K562 (cell line): Measurements from ENCODE around the gene ENTPD3. TPM values are rescaled to one million over a fixed set of nuclear protein-coding genes. Genes with fewer than 3 reads are reported as not detected.
A peak's percentile ranks its signal among the peaks of the same experiment; 100 is the strongest.

Experiments used
- CREB1 ChIP-seq, 2 experiments: sonication (generic) in 1 of 2; formaldehyde crosslinking in 1 of 2; IDR thresholded peaks; 2 replicates each; pipeline versions ENCODE4 v1.6.1 to v1.8.0; 2012 to 2022; ENCODE audit warnings: inconsistent platforms in 1 of 2, mild to moderate bottlenecking in 1 of 2, missing genetic modification reagents in 1 of 2, moderate library complexity in 1 of 2
- EP400 ChIP-seq: fragments of 450-650 bp; IDR thresholded peaks from 2 replicates; pipeline ENCODE4 v1.6.1; 2017; ENCODE audit warnings: antibody characterized with exemption, mild to moderate bottlenecking, moderate library complexity
- ETV1 ChIP-seq: fragments of 450-650 bp; conservative IDR thresholded peaks from 2 replicates; pipeline ENCODE4 v1.6.1; 2016; ENCODE audit warnings: missing genetic modification characterization, control low read depth, low read depth, missing compliant biosample characterization
- FOXP4 ChIP-seq: sonication (generic); formaldehyde crosslinking; IDR thresholded peaks from 2 replicates; pipeline ENCODE4 v1.8.0; 2022; ENCODE audit warnings: mild to moderate bottlenecking, missing genetic modification reagents, borderline replicate concordance
- KHSRP ChIP-seq: fragments of 450-650 bp; IDR thresholded peaks from 2 replicates; pipeline ENCODE4 v1.6.1; 2017
- NFE2L1 ChIP-seq: fragments of 450-650 bp; IDR thresholded peaks from 2 replicates; pipeline ENCODE4 v1.6.1; 2016; ENCODE audit warnings: missing genetic modification characterization, low read depth, mild to moderate bottlenecking, missing compliant biosample characterization, moderate library complexity, borderline replicate concordance
- PRMT5 ChIP-seq: sonication (generic); formaldehyde crosslinking; IDR thresholded peaks from 2 replicates; pipeline ENCODE4 v1.5.0; 2020; ENCODE audit warnings: missing genetic modification reagents
- RCOR1 ChIP-seq, 2 experiments: IDR thresholded peaks; 2 replicates each; pipeline ENCODE4 v1.6.1; 2012; ENCODE audit warnings: low read depth in 2 of 2, low read length in 2 of 2, borderline replicate concordance in 1 of 2, improper control_type of control experiment in 1 of 2
- SMAD4 ChIP-seq: fragments of 250-450 bp; sonication (Bioruptor Pico); conservative IDR thresholded peaks from 2 replicates; pipeline ENCODE4 v1.8.0; 2021; ENCODE audit warnings: inconsistent platforms, mild to moderate bottlenecking, moderate library complexity
- SRF ChIP-seq, 2 experiments: fragments of 250-450, 450-650 bp in 1 of 2; sonication (Bioruptor Pico) in 1 of 2; sonication (generic) in 1 of 2; formaldehyde crosslinking; IDR thresholded peaks; 2 replicates each; pipeline versions ENCODE4 v1.5.0 to v1.5.1; 2020 to 2022; ENCODE audit warnings: mild to moderate bottlenecking in 1 of 2, missing genetic modification reagents in 1 of 2
- TRIM24 ChIP-seq, 2 experiments: fragments of 450-650 bp; IDR thresholded peaks; 2 replicates each; pipeline ENCODE4 v1.6.1; 2016
- VEZF1 ChIP-seq: fragments of 200-800 bp; sonication (Bioruptor generic); IDR thresholded peaks from 2 replicates; pipeline ENCODE4 v1.6.1; 2017; ENCODE audit warnings: missing genetic modification characterization, missing compliant biosample characterization
- ZNF407 ChIP-seq: fragments of 450-650 bp; IDR thresholded peaks from 2 replicates; pipeline ENCODE4 v1.6.1; 2016; ENCODE audit warnings: low read depth
- polyA plus RNA-seq, 8 experiments: library from polyadenylated mRNA; depleted of rRNA in 4 of 8; stranded (reverse) in 5 of 8; unstranded in 3 of 8; fragments of >200 nt; fragmentation: Nextera tagmentation in 2 of 8; fragmentation: Illumina TruSeq in 1 of 8; extraction: Ambion mirVana in 2 of 8; extraction: Trizol in 1 of 8; gene quantifications; 2 replicates each; pipeline versions ENCODE4 v1.2.1 to v1.2.3, GENCODE V29; 2011 to 2014; ENCODE audit warnings: inconsistent platforms in 1 of 8, missing spikeins in 1 of 8
- total RNA-seq, 7 experiments: library from RNA; depleted of rRNA in 6 of 7; stranded (reverse); fragments of >200 nt in 6 of 7; fragmentation: Illumina TruSeq in 2 of 7; extraction: Trizol in 2 of 7; gene quantifications; 2 replicates each; pipeline versions ENCODE4 v1.2.1 to v1.2.3, GENCODE V29; 2011 to 2021; ENCODE audit warnings: low replicate concordance in 1 of 7

Gene ENTPD3
- total and polyA plus RNA-seq, 9 of the 15 experiments (the other 6 are each of a cell fraction or from before 2014, with no cell fraction given), result 0.23 to 2.1 (median 0.58) TPM

- no peak for TF ChIP-seq ZNF407
- TF ChIP-seq SMAD4, result peak; percentile 56
- TF ChIP-seq TRIM24 (IDR thresholded peaks at IDR 0.05), result no peak; a peak in 1 of 4 replicates
- peak; percentile 10; the same call in 1 of the 2 replicates for TF ChIP-seq CREB1 (IDR thresholded peaks at IDR 0.05)
- no peak; the same call in 1 of the 2 replicates for TF ChIP-seq CREB1 (CRISPR knock-in tag; IDR thresholded peaks at IDR 0.05)
- 0 out of 2 replicates have a peak, but pooled peaks have one; percentile 8 for TF ChIP-seq NFE2L1 (tag)
- no peak for TF ChIP-seq KHSRP
- TF ChIP-seq PRMT5 (CRISPR knock-in tag), result no peak
- peak in 1 of 2 experiments; percentile 7; a peak in 1 of 4 replicates for TF ChIP-seq RCOR1 (IDR thresholded peaks at IDR 0.05; ENCODE audit: borderline replicate concordance in 1 of 2, low read depth in 2 of 2, low read length in 2 of 2)
- peak; percentile 20; the same call in 1 of the 2 replicates for TF ChIP-seq VEZF1 (CRISPR knock-in tag)
- peak; percentile 85 for TF ChIP-seq EP400
- TF ChIP-seq ETV1 (tag), result peak; percentile 50
- 0 out of 4 replicates have a peak, but pooled peaks of 1 of the 2 experiments have one; percentile 27 for TF ChIP-seq SRF (CRISPR knock-in tag; IDR thresholded peaks at IDR 0.05)
- TF ChIP-seq FOXP4, result no peak
Observed at GRCh38 chr3:40476478-40477470, 89.8 kb downstream of the ENTPD3 start, which contains the start of gene ZNF619 (continued).
